Mesendoderm (in vitro differentiated cells): ENCODE measurements around the gene LUZP1.
A peak's percentile ranks its signal among the peaks of the same experiment; 100 is the strongest.

Experiments
- DNase-seq: peaks from one replicate; pipeline ENCODE4 v3.0.0; 2013
- H2AK5ac ChIP-seq: 2 replicates; pipeline ENCODE4 v1.6.1; 2013; ENCODE audit warnings: low read length, inconsistent platforms
- H2BK120ac ChIP-seq: 2 replicates; pipeline ENCODE4 v1.6.1; 2013; ENCODE audit warnings: low read depth, mild to moderate bottlenecking, low read length, moderate library complexity, mixed read lengths
- H2BK15ac ChIP-seq: replicated peaks from 2 replicates; pipeline ENCODE4 v1.6.1; 2013; ENCODE audit warnings: low read depth, mild to moderate bottlenecking, moderate library complexity
- H2BK5ac ChIP-seq: 2 replicates; pipeline ENCODE4 v1.6.1; 2013; ENCODE audit warnings: low read length, inconsistent platforms
- H3K18ac ChIP-seq: 2 replicates; pipeline ENCODE4 v1.6.1; 2013; ENCODE audit warnings: mild to moderate bottlenecking, low read length, mixed read lengths
- H3K23ac ChIP-seq: one replicate; pipeline ENCODE4 v1.6.1; 2013; ENCODE audit warnings: low read length
- H3K27ac ChIP-seq: 2 replicates; pipeline ENCODE4 v1.5.1; 2013; ENCODE audit warnings: low read depth, mild to moderate bottlenecking, inconsistent platforms, low read length, moderate library complexity
- H3K27me3 ChIP-seq: 2 replicates; pipeline ENCODE4 v1.6.1; 2013; ENCODE audit warnings: low read length, control low read depth, mild to moderate bottlenecking, inconsistent platforms; ENCODE audit not compliant: insufficient read depth, poor library complexity
- H3K36me3 ChIP-seq: 2 replicates; pipeline ENCODE4 v1.6.1; 2013; ENCODE audit warnings: low read length, inconsistent platforms; ENCODE audit not compliant: control insufficient read depth, insufficient read depth
- H3K4ac ChIP-seq: one replicate; pipeline ENCODE4 v1.6.1; 2013; ENCODE audit warnings: low read depth, mild to moderate bottlenecking, low read length, moderate library complexity
- H3K4me1 ChIP-seq: 2 replicates; pipeline ENCODE4 v1.6.1; 2013; ENCODE audit warnings: low read depth, low read length, inconsistent platforms; ENCODE audit not compliant: control insufficient read depth
- H3K4me2 ChIP-seq: 2 replicates; pipeline ENCODE4 v1.6.1; 2013; ENCODE audit warnings: low read length
- H3K4me3 ChIP-seq: 2 replicates; pipeline ENCODE4 v1.5.1; 2013; ENCODE audit warnings: mild to moderate bottlenecking, low read length
- H3K56ac ChIP-seq: one replicate; pipeline ENCODE4 v1.6.1; 2013; ENCODE audit warnings: low read length
- H3K79me1 ChIP-seq: 2 replicates; pipeline ENCODE4 v1.6.1; 2013; ENCODE audit warnings: low read length, inconsistent platforms
- H3K79me2 ChIP-seq: 2 replicates; pipeline ENCODE4 v1.6.1; 2013; ENCODE audit warnings: mild to moderate bottlenecking, low read length; ENCODE audit not compliant: control insufficient read depth, insufficient read depth
- H3K9ac ChIP-seq: 2 replicates; pipeline ENCODE4 v1.6.1; 2013; ENCODE audit warnings: low read length, inconsistent platforms
- H4K5ac ChIP-seq: one replicate; pipeline ENCODE4 v1.6.1; 2013; ENCODE audit warnings: low read length
- H4K8ac ChIP-seq: one replicate; pipeline ENCODE4 v1.6.1; 2013; ENCODE audit warnings: low read depth, mild to moderate bottlenecking, control low read depth, low read length, moderate library complexity
- WGBS: extraction: QIAGEN DNeasy Blood & Tissue Kit; methylation state at CpG from one replicate; pipeline ENCODE4 v1.1.7; 2013; ENCODE audit warnings: low lambda C conversion rate, missing lambda C conversion rate; ENCODE audit not compliant: insufficient coverage; ENCODE audit errors: extremely low coverage; 5-methylcytosine and 5-hydroxymethylcytosine counted together

LUZP1 gene

GRCh38 chr1:23169195-23169575, 529 bp upstream of the LUZP1 start:
- H3K9ac ChIP-seq: no peak overlapping the region
- H4K8ac ChIP-seq: no peak overlapping the region
- no peak overlapping the region for H3K4me3 ChIP-seq
- no CpG with 5 or more reads among the region's 14 CpGs for WGBS
- no peaks in the 10 kb centered on the region for H3K4me1 ChIP-seq
- H4K5ac ChIP-seq: no peak overlapping the region
- no peak overlapping the region for H3K23ac ChIP-seq
- no peak overlapping the region for H2BK5ac ChIP-seq
- H3K36me3 ChIP-seq: no peaks in the 10 kb centered on the region
- no peak for DNase-seq
- no peak overlapping the region for H3K4me2 ChIP-seq
- H3K4ac ChIP-seq: no peak overlapping the region
- no peak overlapping the region for H2BK15ac ChIP-seq
- H3K79me2 ChIP-seq: peaks cover 31% of the 10 kb centered on the region
- H3K27ac ChIP-seq: no peak overlapping the region
- no peak overlapping the region for H2AK5ac ChIP-seq
- H2BK120ac ChIP-seq: no peak overlapping the region
- H3K79me1 ChIP-seq: peaks cover 6% of the 10 kb centered on the region
- peak overlapping the region; percentile 14 for H3K18ac ChIP-seq
- H3K56ac ChIP-seq: peak overlapping the region; percentile 30
- no peaks in the 10 kb centered on the region for H3K27me3 ChIP-seq

- Histone ChIP-seq H3K79me2 (peaks cover 41% of the 10 kb centered on the region), H2BK120ac (peak overlapping the region; percentile 96), H3K56ac (peak overlapping the region; percentile 91), H3K4me3 (peak overlapping the region; percentile 81), H3K9ac (peak overlapping the region; percentile 91), H3K79me1 (peaks cover 6% of the 10 kb centered on the region), H4K5ac (no peak overlapping the region), H3K36me3 (no peaks in the 10 kb centered on the region), H2AK5ac (no peak overlapping the region), H3K4ac (peak overlapping the region; percentile 95), H4K8ac (no peak overlapping the region), H2BK15ac (no peak overlapping the region), H3K23ac (no peak overlapping the region), H3K18ac (peak overlapping the region; percentile 100), H3K4me2 (peak overlapping the region; percentile 7), H3K27ac (peak overlapping the region; percentile 92), H3K27me3 (no peaks in the 10 kb centered on the region), H2BK5ac (no peak overlapping the region), H3K4me1 (no peaks in the 10 kb centered on the region)
- WGBS: no CpG with 5 or more reads among the region's 49 CpGs
- no peak for DNase-seq
These were observed 594 bp downstream of the LUZP1 start for GRCh38 chr1:23168079-23168444.

GRCh38 chr1:23167353-23168078, 1.1 kb downstream of the LUZP1 start:
- Histone ChIP-seq H3K27ac (peak overlapping the region; percentile 92), H3K4me3 (peak overlapping the region; percentile 81), H3K4ac (peak overlapping the region; percentile 41), H3K4me2 (peak overlapping the region; percentile 96), H2BK15ac (no peak overlapping the region), H3K56ac (peak overlapping the region; percentile 91), H3K79me1 (peaks cover 6% of the 10 kb centered on the region), H3K18ac (peak overlapping the region; percentile 100), H3K79me2 (peaks cover 46% of the 10 kb centered on the region), H3K4me1 (no peaks in the 10 kb centered on the region), H3K9ac (peak overlapping the region; percentile 91), H3K27me3 (no peaks in the 10 kb centered on the region), H2BK5ac (peak overlapping the region; percentile 59), H2AK5ac (no peak overlapping the region), H3K36me3 (no peaks in the 10 kb centered on the region), H2BK120ac (peak overlapping the region; percentile 96), H3K23ac (peak overlapping the region; percentile 89), H4K5ac (no peak overlapping the region), H4K8ac (no peak overlapping the region)
- DNase-seq: peak; percentile 83
- no CpG with 5 or more reads among the region's 45 CpGs for WGBS

GRCh38 chr1:23166854-23167253, 1.8 kb downstream of the LUZP1 start:
- no peak for DNase-seq
- Histone ChIP-seq H2BK15ac (no peak overlapping the region), H3K27me3 (no peaks in the 10 kb centered on the region), H3K4me2 (peak overlapping the region; percentile 96), H3K36me3 (no peaks in the 10 kb centered on the region), H2BK120ac (no peak overlapping the region), H3K18ac (no peak overlapping the region), H3K79me2 (peaks cover 50% of the 10 kb centered on the region), H3K56ac (peak overlapping the region; percentile 91), H4K5ac (no peak overlapping the region), H3K4me3 (no peak overlapping the region), H3K4me1 (no peaks in the 10 kb centered on the region), H3K23ac (no peak overlapping the region), H4K8ac (no peak overlapping the region), H2BK5ac (no peak overlapping the region), H2AK5ac (no peak overlapping the region), H3K4ac (no peak overlapping the region), H3K27ac (peak overlapping the region; percentile 92), H3K79me1 (peaks cover 6% of the 10 kb centered on the region), H3K9ac (peak overlapping the region; percentile 91)

GRCh38 chr1:23163395-23163794, 5.3 kb downstream of the LUZP1 start:
- no peak overlapping the region for H2BK15ac ChIP-seq
- H3K9ac ChIP-seq: no peak overlapping the region
- no CpG with 5 or more reads among the region's 3 CpGs for WGBS
- no peak overlapping the region for H3K4me2 ChIP-seq
- no peak for DNase-seq
- H3K56ac ChIP-seq: no peak overlapping the region
- no peak overlapping the region for H3K4me3 ChIP-seq
- peaks cover 9% of the 10 kb centered on the region for H3K79me1 ChIP-seq
- H2BK5ac ChIP-seq: no peak overlapping the region
- H3K36me3 ChIP-seq: no peaks in the 10 kb centered on the region
- no peak overlapping the region for H3K27ac ChIP-seq
- no peak overlapping the region for H3K23ac ChIP-seq
- H3K18ac ChIP-seq: no peak overlapping the region
- H2BK120ac ChIP-seq: no peak overlapping the region
- no peak overlapping the region for H2AK5ac ChIP-seq
- H3K4ac ChIP-seq: no peak overlapping the region
- no peak overlapping the region for H4K8ac ChIP-seq
- H3K4me1 ChIP-seq: no peaks in the 10 kb centered on the region
- H3K27me3 ChIP-seq: no peaks in the 10 kb centered on the region
- H4K5ac ChIP-seq: no peak overlapping the region
- H3K79me2 ChIP-seq: peaks cover 75% of the 10 kb centered on the region
